G401 (cell line): ENCODE results near the gene TDP2. TPM values are rescaled to one million over a fixed set of nuclear protein-coding genes. Genes with fewer than 3 reads are reported as not detected.
A peak's percentile ranks its signal among the peaks of the same experiment; 100 is the strongest.
"Not testable (repeated sequence)": the region's sequence is repeated elsewhere in the genome, so short reads cannot be mapped to it uniquely, and the experiment has no call there.

Source experiments
- DNase-seq: peaks from one replicate; pipeline ENCODE4 v3.0.0-alpha.2; 2015; ENCODE audit warnings: low spot score
- in situ Hi-C: cut with HindIII; loops from 2 replicates; pipeline ENCODE4 v1.10.0; 2016; ENCODE audit warnings: low sequenced_read_pairs, mixed read lengths
- total RNA-seq: library from RNA; depleted of rRNA; stranded (reverse); fragments of >200 nt; shearing (Covaris generic); gene quantifications from 2 replicates; pipeline ENCODE4 v1.2.3, GENCODE V29; 2014; rRNA removed

TDP2 gene
- total RNA-seq: 41.1 and 58.3 TPM in 2 replicates

GRCh38 chr6:24666641-24667377, at the start of gene TDP2, which contains the start of gene ACOT13:
TDP2 (minus strand) TSS chr6:24666899; CDS start chr6:24666862, 37 bp downstream.
ACOT13 (plus strand) TSS chr6:24667077; CDS start chr6:24667264, 187 bp downstream.
- in situ Hi-C loops: no loop called here
- DNase-seq: peak; percentile 91

DNA sequence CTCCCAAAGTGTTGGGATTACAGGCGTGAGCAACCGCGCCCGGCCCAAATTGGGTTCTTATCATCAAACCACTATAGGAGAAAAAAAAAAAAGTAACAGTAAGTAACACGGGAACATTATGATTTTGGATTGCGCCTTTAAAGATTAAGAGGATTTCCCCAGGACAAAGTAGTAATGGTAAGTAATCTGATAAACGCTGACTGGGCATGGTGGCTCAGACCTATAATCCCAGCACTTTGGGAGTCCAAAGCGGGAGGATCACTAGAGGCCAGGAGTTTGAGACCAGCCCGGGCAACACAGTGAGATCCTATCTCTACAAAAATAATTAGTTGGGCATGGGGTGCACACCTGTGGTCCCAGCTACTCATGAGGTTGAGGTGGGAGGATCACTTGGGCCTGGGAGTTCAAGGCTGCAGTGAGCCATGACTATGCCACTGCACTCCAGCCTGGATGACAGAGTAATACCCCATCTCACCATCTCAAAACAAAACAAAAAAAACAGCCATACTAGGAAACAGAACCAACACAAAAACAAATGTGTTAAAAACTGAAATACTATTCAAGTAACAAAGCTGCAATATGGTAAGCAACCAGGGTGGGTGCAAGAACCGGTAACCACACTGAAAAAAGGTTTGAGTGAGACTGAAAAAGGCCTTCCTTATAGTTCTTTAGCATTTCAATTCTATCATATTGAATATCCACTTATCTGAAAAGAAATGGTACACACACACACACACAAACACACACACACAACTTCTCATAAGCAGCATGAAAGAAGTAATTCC, 44.0 kb upstream of the TDP2 start:
- in situ Hi-C loops: no loop called here
- DNase-seq: no peak

DNA sequence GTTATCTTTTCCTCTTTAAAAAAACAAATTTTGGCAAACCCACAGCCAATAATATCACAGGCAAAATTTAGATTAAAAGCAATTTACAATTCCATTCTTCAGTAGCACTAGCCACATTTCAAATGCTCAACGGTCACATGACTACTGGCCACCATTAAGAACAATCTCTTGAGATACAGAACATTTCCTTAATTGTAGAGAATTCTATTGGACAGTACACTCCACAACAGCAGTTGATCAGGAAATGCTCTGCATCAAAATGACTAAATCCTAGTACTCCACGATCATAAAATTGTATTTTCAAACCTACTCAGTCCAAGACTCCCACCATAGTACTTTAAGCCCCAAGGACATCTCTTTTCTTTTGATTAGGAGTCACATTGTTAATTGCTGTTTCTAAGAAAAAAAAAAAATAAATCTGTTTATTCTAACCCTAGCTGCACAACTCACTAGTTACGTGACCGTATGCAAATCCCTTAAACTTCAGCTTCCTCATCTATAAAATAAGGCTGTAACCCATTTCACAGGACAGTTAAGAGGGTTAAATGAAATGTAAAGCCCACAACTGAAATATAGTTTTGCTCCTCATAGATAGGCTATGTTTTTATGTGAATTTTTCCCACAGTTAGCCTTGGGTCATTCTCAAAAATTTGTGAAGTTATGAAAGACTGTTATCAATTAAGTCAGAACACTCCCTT, 42.5 kb upstream of the TDP2 start:
- DNase-seq: no peak
- in situ Hi-C loops: no loop called here

- no peak for DNase-seq
- in situ Hi-C loops: no loop called here
These were observed 41.9 kb upstream of the TDP2 start for GRCh38 chr6:24708612-24709011.

DNA sequence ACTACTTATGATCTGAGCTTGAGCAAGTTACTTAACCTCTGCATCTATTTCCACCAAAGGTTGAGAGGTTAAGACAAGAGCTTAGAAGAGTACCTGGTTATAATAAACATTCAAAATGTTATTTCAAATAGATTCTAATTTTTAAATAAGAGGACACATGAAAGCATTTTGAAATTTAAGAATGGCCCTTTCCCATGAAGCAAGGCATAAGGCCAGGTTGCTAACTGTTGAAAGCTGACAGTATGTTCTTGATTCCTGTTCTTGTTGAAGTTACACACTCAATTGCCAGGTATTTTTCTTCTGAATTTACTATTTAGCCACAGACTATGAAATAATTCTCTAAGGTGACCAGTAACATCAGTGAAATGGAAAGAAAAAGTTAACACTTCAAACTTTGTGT, 37.8 kb upstream of the TDP2 start:
- DNase-seq: no peak
- in situ Hi-C loops: no loop called here

GRCh38 chr6:24702720-24703282, 36.1 kb upstream of the TDP2 start:
- in situ Hi-C loops: no loop called here
- DNase-seq: no peak

DNA sequence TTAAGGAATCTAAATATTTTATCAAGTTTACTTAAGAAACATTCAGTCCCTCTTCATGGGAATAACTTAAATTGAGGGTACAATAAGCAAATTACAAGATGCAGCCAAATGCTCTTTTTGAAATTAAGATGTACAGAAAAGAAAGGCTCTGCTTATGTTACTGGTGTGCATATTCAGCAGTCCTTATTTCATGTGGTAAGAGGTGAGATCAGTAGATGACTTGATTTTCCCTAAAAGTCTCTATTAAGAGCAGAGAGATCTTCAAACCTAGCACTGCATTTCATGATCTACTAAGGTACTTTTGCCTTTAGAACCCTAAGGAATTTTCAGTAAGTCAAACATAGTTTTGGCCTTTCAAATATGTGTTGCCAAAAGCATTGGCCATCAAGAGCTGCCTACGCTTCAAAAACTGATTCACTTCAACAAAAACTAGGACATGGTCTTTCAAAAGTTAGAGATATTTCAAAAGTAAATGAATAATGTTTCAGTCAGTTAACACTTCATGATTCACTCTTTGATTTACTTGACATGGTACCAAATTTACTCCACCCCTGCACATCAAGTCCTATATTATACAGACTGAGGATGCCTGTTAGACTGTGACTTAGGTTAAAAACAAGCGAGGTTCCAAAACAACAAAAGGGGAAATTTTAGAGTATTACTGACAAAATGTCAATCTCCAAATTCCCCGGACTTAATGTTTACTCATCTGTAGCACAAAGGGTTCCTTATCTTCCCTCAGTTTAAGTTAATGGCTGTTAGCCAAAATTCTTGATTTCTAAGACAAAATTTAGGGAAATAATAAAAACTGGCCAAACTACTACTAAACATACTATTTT, 33.0 kb upstream of the TDP2 start:
- no peak for DNase-seq
- in situ Hi-C loops: no loop called here

DNA sequence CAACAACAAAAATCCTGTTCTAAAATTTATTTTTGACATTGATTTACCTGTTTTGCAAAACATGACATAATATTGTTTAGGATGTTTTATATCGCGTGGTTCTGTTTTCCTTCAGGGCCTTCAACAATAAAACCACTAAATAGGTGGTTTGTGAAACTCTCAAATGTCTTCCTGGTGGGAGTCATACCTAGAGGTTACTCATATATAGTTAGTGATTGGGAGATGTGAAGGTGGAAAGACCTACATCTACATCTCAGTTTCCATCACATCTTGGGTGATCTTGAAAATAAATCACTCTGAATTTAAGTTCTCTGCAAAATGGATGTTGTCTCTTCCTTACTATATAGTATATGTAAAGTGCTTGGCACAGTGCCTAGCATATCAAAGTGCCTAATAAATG, 29.4 kb upstream of the TDP2 start:
- in situ Hi-C loops: no loop called here

DNA sequence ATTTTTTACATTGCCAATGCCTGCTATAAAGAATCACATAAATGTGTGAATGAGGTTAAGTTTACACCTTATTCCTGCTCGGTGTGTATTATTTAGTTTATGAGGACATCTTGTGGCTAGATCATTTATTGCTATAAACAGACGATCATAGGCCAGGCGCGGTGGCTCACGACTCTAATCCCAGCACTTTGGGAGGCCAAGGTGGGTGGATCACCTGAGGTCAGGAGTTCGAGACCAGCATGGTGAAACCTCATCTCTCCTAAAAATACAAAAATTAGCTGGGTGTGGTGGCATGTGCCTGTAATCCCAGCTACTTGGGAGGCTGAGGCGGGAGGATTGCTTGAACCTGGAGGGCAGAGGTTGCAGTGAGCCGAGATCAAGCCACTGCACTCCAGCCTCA, 28.9 kb upstream of the TDP2 start:
- in situ Hi-C loops: not testable (repeated sequence)
- DNase-seq: peak; percentile 74

More for the DNA sequence above, 29.4 kb upstream of the TDP2 start:
- DNase-seq: no peak

GRCh38 chr6:24694198-24694597, 27.5 kb upstream of the TDP2 start:
- in situ Hi-C loops: no loop called here
- DNase-seq: no peak

DNA sequence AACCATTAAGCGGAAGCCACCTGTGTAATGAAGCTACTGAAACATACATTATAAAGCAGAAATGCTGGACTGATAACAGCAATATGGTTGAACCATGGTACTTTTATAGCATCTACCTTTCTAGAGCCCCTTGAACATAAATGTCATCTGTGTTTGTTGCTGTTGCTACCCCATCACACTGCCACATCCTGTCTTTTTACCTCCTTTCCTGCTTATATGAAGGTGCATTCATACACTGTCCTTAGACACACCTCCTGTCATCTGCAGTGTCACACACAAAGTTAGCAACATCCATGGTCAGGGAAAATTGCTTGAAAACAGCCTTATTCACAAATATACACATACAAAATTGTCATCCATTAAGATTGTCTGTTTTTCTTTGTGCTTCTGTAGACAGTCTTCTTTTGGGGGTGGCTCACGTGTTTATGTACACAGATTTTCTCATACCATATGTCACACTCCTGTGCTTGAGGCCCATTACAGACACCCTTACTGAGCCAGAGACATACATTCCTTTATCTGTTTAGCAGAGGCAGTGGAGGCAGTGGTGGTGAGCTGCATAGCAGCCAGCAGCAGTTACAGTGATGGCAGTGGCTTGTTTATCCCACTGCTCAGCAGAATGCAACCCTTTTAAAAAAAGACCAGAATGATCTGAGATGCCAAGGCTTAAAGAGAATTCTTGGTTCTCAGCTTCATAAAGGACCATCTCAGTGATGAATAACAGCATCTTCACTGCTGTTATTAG, 26.3 kb upstream of the TDP2 start:
- in situ Hi-C loops: no loop called here
- DNase-seq: no peak

GRCh38 chr6:24692415-24692814, 25.7 kb upstream of the TDP2 start:
- in situ Hi-C loops: no loop called here
- DNase-seq: no peak

DNA sequence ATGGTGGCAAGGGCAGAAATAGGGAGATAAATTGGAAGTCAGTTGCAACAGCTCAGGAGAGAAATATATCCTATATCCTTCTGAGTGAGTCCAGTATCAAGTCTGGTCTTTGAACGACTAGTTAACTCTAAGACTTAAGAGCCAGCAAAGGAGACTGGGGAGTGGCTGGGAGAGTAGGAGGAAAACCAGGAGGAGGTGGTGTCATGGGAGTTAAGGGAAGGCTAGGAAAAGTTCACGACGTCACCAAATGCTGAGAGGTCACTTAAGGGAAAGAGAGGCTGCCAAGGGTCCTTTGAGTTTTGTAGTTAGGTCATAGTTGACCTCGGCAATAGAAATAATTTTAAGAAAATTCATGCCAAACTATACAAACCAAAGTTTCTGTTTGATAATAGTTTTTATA, 25.3 kb upstream of the TDP2 start:
- no peak for DNase-seq
- in situ Hi-C loops: no loop called here

GRCh38 chr6:24691550-24691949, 24.9 kb upstream of the TDP2 start:
- in situ Hi-C loops: no loop called here
- DNase-seq: no peak

DNA sequence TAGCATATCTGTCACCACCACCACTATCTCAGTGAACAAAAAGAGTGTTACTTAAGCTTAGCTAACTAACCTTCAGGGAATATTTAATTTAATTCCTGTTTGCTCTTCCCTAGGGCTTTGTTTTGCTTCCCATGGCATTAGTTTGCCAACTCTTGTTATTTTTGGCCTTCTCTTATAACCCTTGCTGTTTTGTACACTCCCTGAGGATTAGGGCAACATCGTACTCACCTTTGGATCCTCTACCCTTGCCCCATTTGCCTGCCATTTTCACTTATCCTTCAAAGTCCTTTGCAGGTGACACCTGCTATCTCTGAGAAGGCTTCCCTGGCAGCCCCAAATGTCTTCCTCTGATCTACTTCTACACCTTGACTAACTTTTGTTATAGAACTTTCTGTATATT, 23.9 kb upstream of the TDP2 start:
- DNase-seq: no peak
- in situ Hi-C loops: no loop called here

GRCh38 chr6:24689964-24690363, 23.3 kb upstream of the TDP2 start:
- no peak for DNase-seq
- in situ Hi-C loops: no loop called here

GRCh38 chr6:24686946-24687345, 20.2 kb upstream of the TDP2 start:
- no peak for DNase-seq
- in situ Hi-C loops: no loop called here

DNA sequence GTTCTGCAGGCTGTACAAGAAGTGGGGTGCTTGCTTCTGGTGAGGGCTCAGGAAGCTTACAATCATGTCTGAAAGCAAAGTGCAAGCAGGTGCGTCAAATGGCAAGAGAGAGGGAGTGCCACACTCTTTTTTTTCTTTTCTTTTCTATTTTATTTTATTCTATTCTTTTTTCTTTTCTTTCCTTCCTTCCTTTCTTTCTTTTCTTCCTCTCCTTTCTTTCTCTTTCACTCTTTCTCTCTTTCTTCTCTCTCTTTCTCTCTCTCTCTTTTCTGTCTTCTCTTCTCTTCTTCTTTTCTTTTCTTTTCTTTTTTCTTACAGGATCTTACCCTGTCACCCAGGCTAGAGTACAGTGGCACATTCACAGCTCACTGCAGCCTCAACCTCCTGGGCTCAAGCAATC, 19.7 kb upstream of the TDP2 start:
- in situ Hi-C loops: no loop called here
- DNase-seq: no peak
